Brain microvascular endothelial cell (primary cell): ENCODE results near the gene ARHGAP6.

Experiments used
- DNase-seq: peaks from one replicate; pipeline ENCODE4 v3.0.0-alpha.2; 2020
- H3K27ac ChIP-seq: fragments of 250-450 bp; sonication (Bioruptor Pico); 2 replicates; pipeline ENCODE4 v1.5.1; 2020; ENCODE audit warnings: mild to moderate bottlenecking, moderate library complexity
- H3K27me3 ChIP-seq: fragments of 250-450 bp; sonication (Bioruptor Pico); replicated peaks from 2 replicates; pipeline ENCODE4 v1.5.1; 2020; ENCODE audit warnings: mild to moderate bottlenecking
- H3K36me3 ChIP-seq: fragments of 250-450 bp; sonication (Bioruptor Pico); replicated peaks from 2 replicates; pipeline ENCODE4 v1.5.1; 2020; ENCODE audit warnings: mild to moderate bottlenecking
- H3K4me3 ChIP-seq: 2 replicates; pipeline ENCODE4 v1.5.1; 2011; ENCODE audit warnings: low read depth, mild to moderate bottlenecking, control low read depth, low read length, moderate library complexity
- in situ Hi-C: cut with HindIII; loops from 2 replicates; pipeline ENCODE4 v1.10.0; 2017; ENCODE audit warnings: low sequenced_read_pairs, low pct_ligation_motif_present
- TF ChIP-seq, protein P1 (sequence below): IDR thresholded peaks from 2 replicates; pipeline ENCODE4 v1.5.1; 2011; ENCODE audit warnings: low read depth, mild to moderate bottlenecking, moderate library complexity, low read length, control low read depth, inconsistent platforms; ENCODE audit errors: missing control alignments

Gene ARHGAP6

DNA sequence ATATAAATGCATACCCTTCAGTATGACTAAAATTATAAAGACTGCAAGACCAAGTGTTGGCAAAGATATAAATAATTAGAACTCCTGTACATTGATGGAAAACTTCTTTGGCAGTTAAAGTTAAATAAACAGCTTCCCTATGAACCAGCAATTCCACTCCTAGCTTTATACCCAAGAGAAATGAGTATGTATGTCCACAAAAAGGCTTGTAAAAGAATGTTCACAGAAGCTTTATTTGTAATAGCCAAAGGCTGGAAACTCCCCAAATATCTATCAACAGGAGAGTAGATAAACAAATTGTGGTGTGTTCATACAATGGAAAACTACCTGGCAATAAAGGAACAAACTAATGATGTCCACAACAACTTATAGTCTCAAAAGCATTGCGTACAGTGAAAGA is 187.7 kb downstream of the ARHGAP6 start:
- in situ Hi-C loops: no loop called here
- Histone ChIP-seq H3K27ac (no peak overlapping the region), H3K4me3 (no peak overlapping the region), H3K36me3 (no peaks in the 10 kb centered on the region), H3K27me3 (no peaks in the 10 kb centered on the region)
- TF ChIP-seq, protein P1, sequence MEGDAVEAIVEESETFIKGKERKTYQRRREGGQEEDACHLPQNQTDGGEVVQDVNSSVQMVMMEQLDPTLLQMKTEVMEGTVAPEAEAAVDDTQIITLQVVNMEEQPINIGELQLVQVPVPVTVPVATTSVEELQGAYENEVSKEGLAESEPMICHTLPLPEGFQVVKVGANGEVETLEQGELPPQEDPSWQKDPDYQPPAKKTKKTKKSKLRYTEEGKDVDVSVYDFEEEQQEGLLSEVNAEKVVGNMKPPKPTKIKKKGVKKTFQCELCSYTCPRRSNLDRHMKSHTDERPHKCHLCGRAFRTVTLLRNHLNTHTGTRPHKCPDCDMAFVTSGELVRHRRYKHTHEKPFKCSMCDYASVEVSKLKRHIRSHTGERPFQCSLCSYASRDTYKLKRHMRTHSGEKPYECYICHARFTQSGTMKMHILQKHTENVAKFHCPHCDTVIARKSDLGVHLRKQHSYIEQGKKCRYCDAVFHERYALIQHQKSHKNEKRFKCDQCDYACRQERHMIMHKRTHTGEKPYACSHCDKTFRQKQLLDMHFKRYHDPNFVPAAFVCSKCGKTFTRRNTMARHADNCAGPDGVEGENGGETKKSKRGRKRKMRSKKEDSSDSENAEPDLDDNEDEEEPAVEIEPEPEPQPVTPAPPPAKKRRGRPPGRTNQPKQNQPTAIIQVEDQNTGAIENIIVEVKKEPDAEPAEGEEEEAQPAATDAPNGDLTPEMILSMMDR: no peak
- DNase-seq: no peak

DNA sequence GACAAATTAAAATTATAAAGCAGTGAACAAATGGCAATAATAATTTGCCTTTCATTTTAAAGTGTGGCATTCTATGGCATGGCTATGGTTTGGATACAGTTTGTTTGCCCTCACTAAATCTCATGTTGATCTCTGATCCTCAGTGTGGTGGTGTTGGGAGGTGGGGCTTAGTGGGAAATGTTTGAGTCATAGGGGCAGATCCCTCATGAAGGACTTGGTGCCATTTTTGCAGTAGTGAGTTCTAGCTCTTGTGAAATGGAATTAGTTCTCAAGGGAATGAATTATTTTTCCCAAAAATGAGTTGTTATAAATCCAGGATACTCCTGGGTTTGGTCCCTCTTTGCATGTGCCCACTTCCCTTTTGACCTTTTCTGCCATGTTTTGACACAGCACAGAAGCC is 191.1 kb downstream of the ARHGAP6 start:
- Histone ChIP-seq H3K27me3 (no peaks in the 10 kb centered on the region), H3K36me3 (no peaks in the 10 kb centered on the region), H3K4me3 (no peak overlapping the region), H3K27ac (no peak overlapping the region)
- TF ChIP-seq, protein P1: no peak
- no peak for DNase-seq
- in situ Hi-C loops: no loop called here

DNA sequence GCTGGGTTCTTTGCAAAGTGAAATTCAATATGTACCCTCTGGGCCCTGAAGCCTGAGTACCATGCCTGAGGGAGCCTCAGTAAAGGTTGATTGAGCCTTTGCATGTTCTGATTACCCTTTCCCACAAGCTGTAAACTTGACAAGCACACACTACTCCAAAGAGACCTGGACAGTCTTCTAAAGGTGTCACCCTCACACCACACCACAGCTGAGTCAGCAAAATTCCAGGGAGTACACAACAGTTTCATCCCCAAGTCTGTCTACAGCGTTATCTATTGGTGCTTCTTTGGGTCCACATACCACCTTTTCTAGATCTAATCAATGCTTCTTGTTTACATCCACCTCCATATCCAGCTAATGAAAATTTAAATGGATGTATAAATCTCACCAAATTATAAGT is 191.7 kb downstream of the ARHGAP6 start:
- Histone ChIP-seq H3K27ac (no peak overlapping the region), H3K36me3 (no peaks in the 10 kb centered on the region), H3K4me3 (no peak overlapping the region), H3K27me3 (no peaks in the 10 kb centered on the region)
- TF ChIP-seq, protein P1: no peak
- DNase-seq: no peak
- in situ Hi-C loops: no loop called here

DNA sequence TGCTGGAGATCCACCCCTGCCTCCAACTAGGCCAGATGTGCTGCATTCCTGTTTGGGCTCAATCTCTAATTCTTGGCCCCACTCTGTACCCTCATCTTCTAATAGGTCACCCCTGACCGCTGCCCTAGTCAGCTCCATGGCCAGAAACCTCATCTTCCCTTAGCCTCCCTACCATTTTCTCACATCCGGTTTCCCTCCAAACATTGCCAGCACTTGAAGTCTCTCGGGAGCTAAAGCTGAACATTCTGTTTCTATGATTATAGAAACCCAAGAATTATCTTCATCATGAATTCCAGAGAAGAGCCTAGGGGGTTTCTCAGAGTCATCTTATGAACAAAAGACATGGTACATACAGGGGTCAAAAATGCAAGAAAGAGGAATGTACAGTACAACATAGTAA is 192.8 kb downstream of the ARHGAP6 start:
- H3K27me3 ChIP-seq: no peaks in the 10 kb centered on the region
- H3K27ac ChIP-seq: peak overlapping the region; percentile 26
- no peaks in the 10 kb centered on the region for H3K36me3 ChIP-seq
- no peak overlapping the region for H3K4me3 ChIP-seq
- in situ Hi-C loops: no loop called here
- no peak for DNase-seq
- TF ChIP-seq, protein P1: no peak

DNA sequence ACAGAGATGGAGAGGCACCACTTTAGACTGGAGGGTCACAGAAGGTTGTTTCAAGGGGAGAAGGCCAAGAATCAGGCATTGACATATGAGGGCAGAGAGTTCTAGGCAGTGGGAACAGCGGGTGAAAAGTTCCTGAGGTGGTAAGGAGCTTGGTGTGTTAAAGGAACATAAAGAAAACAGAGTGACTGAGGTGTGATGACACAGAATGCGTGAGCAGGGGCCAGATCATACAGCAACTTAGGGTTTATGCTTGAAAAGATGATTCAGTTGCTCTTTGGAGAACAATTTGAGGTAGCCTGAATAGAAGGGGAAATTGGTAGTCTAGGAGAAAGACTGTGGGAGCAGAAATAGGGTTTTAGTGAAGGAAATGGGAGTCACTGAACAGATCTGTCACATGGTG is 193.3 kb downstream of the ARHGAP6 start:
- Histone ChIP-seq H3K4me3 (no peak overlapping the region), H3K27ac (peak overlapping the region; percentile 26), H3K36me3 (no peaks in the 10 kb centered on the region), H3K27me3 (no peaks in the 10 kb centered on the region)
- in situ Hi-C loops: no loop called here
- no peak for DNase-seq
- TF ChIP-seq, protein P1: no peak

DNA sequence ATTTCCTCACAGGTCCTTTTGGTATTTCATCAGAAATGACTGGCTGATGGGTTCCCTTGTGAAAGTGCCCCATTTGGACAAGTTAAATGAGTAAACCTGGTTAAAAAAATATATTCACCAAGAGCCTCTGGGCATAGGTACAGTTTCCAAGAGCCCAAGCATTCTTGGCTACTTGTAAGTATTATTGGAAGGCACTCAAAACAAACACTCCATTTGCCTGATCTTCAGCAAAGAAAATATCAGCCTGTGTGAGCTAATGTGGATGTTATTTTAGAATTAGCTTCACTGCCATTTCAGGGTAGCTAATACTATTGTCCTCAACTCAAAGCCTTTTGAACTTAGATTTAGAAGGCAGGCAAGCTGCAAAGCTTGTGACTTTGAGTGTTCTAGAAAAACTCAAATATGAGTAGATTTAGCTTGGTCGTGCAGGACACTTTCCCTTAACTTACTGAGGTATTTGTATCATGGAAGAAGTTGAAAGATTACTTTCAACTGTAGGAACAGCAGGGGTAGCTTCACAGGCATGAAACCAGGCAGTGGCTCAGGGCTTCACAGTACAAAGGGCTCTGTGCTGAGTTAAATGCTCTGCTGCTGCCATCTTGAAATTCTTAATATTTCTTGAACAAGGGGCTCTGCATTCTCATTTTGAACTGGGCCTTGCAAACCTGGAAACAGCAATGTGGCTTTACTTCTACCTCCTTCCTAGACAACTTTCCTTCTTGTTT is 195.3 kb downstream of the ARHGAP6 start:
- in situ Hi-C loops: no loop called here
- TF ChIP-seq, protein P1: no peak
- Histone ChIP-seq H3K36me3 (no peaks in the 10 kb centered on the region), H3K27me3 (no peaks in the 10 kb centered on the region), H3K27ac (peak overlapping the region; percentile 81), H3K4me3 (no peak overlapping the region)
- DNase-seq: peak; percentile 75
